ENCODE data around the gene PARD6A.

PARD6A gene

GRCh38 chr16:67665598-67665997 is 4.8 kb downstream of the PARD6A start:
- no peak for TF ChIP-seq CTCF (conservative IDR thresholded peaks at IDR 0.05; ENCODE audit: low read depth)
- CTCF ChIA-PET, result interaction anchor here (0.5 to 1.2 kb wide), 2 partner anchors 151 to 268 kb away, joined by 3 read pairs; no protein-coding TSS in a partner anchor
- POLR2A ChIA-PET (ENCODE audit: low non-redundant PET), result no interaction called here
- no peak for DNase-seq (ENCODE audit: low spot score)
- H3K27ac ChIP-seq, result peak overlapping the region; percentile 80

DNA sequence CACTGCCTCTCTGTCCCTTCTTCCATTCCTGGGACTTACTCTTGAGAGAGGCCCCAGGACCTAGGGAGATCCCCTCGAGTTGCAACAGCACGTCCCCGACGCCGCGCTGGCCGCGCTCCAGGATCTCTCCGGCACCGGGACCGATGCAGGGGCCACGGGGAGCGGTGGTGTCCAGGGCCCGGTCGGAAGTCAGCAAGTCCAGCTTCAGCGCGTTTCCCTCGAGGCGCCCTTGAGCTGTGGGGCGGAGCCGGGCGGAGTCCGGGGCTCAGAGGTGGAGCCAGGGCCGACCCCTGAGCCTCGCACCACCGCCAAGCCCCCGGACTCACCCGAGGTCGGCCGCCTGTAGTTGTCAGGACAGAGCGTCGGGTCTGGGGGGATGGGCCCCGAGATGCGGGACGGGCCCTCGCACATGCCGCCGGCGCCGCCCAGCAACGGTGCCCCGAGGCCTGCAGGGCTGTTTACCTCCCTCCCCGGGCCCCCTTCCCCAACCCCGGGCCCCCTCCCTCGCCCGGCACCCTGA is 5.3 kb downstream of the PARD6A start:
- ChIA-PET POLR2A (ENCODE audit: low non-redundant PET) (no interaction called here), CTCF (interaction anchor here (0.5 to 3.1 kb wide), 3 partner anchors 119 to 267 kb away, joined by 3 to 15 read pairs (median 3); no protein-coding TSS in a partner anchor)
- peak overlapping the region; percentile 80 for H3K27ac ChIP-seq
- no peak for DNase-seq (ENCODE audit: low spot score)
- TF ChIP-seq CTCF (conservative IDR thresholded peaks at IDR 0.05; ENCODE audit: low read depth), result no peak

DNA sequence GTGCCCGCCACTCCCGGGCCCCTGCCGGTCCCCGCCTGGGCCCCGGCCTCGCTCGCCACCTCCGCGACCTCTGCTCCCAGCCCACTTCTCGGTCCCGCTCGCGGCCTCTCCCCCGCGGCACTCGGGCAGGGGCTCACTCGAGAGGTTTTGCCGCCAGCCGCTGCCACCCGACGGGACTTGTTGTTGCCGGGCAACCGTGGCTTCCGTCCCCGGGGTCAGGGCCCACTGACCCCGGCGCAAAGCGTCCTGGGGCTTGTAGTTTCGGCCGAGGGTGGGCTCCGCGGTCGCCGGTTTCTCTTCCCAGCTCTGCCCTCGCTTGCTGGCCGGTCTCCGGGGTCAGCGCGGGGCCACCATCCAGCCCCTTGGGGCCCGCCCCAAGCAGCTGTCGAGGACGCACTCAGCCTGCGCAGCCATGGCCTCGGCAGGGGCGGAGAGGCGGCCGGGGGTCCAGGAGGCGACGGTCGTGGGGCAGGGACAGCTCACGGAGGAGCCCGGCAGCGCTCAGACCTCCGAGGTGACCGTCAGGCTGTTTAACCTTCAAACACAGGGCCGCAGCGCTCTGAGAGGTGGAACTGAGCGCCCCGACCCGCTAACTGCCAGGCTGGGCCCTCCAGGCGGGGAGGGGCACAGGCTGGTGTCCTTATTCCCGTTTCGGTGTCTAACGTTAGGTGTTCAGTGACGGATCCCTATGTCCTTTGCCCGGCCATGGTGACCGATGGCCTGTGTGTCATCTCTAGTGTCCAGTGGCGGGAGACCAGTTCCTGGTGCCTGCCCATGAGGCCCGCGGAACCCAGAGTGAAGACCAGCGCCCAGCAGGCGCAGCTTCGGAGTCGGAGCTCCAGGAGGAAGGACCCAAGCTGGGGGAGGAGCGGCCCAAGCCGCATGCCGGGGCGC is 6.0 kb downstream of the PARD6A start, which contains the start of the genes C16orf86 and ENKD1:
TSS of gene C16orf86 (plus strand) at position 256 of the 894 bp plus-strand sequence. CDS start at position 413, 157 bp downstream.
TSS of gene ENKD1 (minus strand) at position 192 of the 894 bp plus-strand sequence. CDS start 308 bp downstream, outside the sequence.
- DNase-seq (ENCODE audit: low spot score), result peak; percentile 83
- peak within 1 kb of the TSS; percentile 80 for H3K27ac ChIP-seq
- TF ChIP-seq CTCF (conservative IDR thresholded peaks at IDR 0.05; ENCODE audit: low read depth), result no peak
- POLR2A ChIA-PET (ENCODE audit: low non-redundant PET), result no interaction called here
- CTCF ChIA-PET, result interaction anchor here (0.7 to 3.1 kb wide), 5 partner anchors 120 to 203 kb away, joined by 3 to 15 read pairs (median 5); no protein-coding TSS in a partner anchor

DNA sequence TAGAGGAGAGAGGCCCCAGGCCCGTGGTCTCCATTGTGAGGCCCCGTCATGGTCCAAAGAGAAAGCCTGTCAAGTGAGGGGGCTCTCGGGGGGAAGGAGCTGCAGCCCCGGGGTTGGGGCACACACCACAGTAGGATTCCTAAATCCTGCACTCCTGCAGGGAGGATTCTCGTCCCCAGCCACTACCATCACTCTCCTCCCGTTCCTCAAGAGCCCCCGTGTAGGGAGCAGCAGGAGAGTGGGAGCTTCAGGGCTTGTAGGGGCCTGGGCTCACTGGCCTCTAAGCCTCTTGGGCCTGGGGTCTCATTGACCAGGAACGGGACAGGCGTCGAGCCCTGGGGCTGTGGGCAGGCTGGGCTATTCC is 6.7 kb downstream of the PARD6A start:
- TF ChIP-seq CTCF (conservative IDR thresholded peaks at IDR 0.05; ENCODE audit: low read depth), result no peak
- no peak for DNase-seq (ENCODE audit: low spot score)
- CTCF ChIA-PET, result interaction anchor here (0.7 to 3.1 kb wide), 4 partner anchors 120 to 203 kb away, joined by 3 to 15 read pairs (median 6); no protein-coding TSS in a partner anchor
- peak overlapping the region; percentile 80 for H3K27ac ChIP-seq
- POLR2A ChIA-PET (ENCODE audit: low non-redundant PET), result no interaction called here

GRCh38 chr16:67667817-67668494 is 7.2 kb downstream of the PARD6A start:
- peak overlapping the region; percentile 80 for H3K27ac ChIP-seq
- DNase-seq (ENCODE audit: low spot score), result peak; percentile 90
- POLR2A ChIA-PET (ENCODE audit: low non-redundant PET), result no interaction called here
- TF ChIP-seq CTCF (conservative IDR thresholded peaks at IDR 0.05; ENCODE audit: low read depth), result peak; percentile 71
- CTCF ChIA-PET, result interaction anchor here (0.5 to 3.1 kb wide), 10 partner anchors 9 to 202 kb away, joined by 3 to 15 read pairs (median 4); no protein-coding TSS in a partner anchor

All from RWPE1 (cell line).